Esophagus muscularis mucosa (tissue), 3 donors: ENCODE data around the gene CNTROB.

Experiments used
- POLR2A ChIP-seq: fragments of 450-650 bp; IDR thresholded peaks from one replicate; pipeline ENCODE4 v1.6.1; 2017; ENCODE audit warnings: antibody characterized with exemption, moderate library complexity, mild to moderate bottlenecking, low read depth
- TF ChIP-seq, protein P1 (sequence below), 3 experiments: fragments of 200-600 bp in 2 of 3; fragments of 450-650 bp in 1 of 3; sonication (generic) in 2 of 3; IDR thresholded peaks; one replicate each; pipeline ENCODE4 v1.5.1; 2017 to 2019; ENCODE audit warnings: antibody characterized with exemption in 3 of 3, mild to moderate bottlenecking in 2 of 3, moderate library complexity in 1 of 3

DNA sequence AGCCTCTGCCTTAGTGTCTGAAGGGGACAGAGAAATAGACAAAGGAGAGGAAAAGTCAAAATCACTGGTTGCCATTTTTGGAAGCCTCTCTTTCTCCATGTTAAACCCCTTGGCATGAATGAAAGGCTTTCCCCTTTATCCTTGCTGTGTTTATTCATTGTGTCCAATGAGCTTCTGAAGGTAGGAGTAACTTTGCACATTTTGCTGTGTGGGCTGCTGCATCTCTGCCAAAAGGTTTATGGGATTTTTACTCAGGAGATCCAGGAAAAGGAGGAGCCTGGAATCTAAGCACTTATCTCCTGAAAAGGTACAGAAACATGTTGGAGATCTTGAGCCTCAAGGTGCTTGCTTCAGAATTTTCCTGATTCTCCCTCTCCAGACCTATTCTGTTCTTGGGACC, 3.9 kb downstream of the CNTROB start:
- TF ChIP-seq, protein P1, sequence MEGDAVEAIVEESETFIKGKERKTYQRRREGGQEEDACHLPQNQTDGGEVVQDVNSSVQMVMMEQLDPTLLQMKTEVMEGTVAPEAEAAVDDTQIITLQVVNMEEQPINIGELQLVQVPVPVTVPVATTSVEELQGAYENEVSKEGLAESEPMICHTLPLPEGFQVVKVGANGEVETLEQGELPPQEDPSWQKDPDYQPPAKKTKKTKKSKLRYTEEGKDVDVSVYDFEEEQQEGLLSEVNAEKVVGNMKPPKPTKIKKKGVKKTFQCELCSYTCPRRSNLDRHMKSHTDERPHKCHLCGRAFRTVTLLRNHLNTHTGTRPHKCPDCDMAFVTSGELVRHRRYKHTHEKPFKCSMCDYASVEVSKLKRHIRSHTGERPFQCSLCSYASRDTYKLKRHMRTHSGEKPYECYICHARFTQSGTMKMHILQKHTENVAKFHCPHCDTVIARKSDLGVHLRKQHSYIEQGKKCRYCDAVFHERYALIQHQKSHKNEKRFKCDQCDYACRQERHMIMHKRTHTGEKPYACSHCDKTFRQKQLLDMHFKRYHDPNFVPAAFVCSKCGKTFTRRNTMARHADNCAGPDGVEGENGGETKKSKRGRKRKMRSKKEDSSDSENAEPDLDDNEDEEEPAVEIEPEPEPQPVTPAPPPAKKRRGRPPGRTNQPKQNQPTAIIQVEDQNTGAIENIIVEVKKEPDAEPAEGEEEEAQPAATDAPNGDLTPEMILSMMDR (IDR thresholded peaks at IDR 0.05): no peak
- no peak for TF ChIP-seq POLR2A
